ENCODE measurements around the gene CEP89.

GRCh38 chr19:32859591-32859990, 112.2 kb downstream of the CEP89 start:
- TF ChIP-seq CTCF (IDR thresholded peaks at IDR 0.05) (no peak), POLR2A (IDR thresholded peaks at IDR 0.05) (no peak)
